Inflammatory macrophage treated with lipopolysaccharide for 4 hours (primary cell): Measurements from ENCODE around the gene FASN.
A peak's percentile ranks its signal among the peaks of the same experiment; 100 is the strongest.

Experiments used
- DNase-seq: peaks from one replicate; pipeline ENCODE4 v3.0.0-alpha.2; 2020

Gene FASN

GRCh38 chr17:82117139-82118090, 19.4 kb upstream of the FASN start:
- no peak for DNase-seq

GRCh38 chr17:82116246-82116645, 18.2 kb upstream of the FASN start:
- no peak for DNase-seq

- no peak for DNase-seq
Observed at GRCh38 chr17:82114872-82115271, 16.8 kb upstream of the FASN start.

DNA sequence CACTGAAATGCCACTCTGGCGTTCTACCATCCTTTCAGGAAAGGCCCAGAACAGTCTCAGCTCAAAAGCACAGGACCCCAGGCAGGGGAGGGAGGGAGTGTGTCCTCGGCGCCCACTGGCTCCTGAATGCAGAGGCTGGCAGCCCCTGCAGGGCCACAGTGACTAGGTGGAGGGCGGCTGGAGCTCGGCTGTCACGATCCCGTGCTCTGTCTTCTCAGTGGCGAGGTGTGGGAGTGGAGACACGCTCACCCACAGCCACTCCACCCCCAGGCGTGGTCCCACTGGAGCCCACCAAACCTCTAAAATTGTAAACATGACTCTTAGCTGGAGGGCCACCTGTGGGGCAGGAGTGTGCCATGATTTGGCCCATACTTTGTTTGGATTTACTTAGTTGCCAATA, 16.4 kb upstream of the FASN start:
- no peak for DNase-seq

DNA sequence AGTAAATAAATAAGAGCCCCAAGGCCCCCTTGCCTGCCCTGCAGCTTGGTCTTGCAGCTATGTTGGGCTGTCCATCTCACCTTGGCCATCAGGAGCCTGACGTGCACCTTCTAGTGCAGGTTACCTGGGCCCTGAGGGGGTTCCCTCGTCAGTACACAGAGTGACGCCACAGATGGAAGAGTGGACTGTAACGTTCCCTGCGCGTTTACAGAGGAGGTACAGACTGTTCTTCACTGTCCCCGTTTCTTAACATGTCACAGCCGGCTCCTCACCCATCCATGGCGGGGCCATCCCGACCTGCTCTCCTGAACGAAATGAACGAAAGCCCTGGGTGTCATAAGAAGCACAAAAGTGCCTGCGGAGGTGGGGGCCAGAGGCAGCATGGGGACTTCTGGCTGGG, 15.9 kb upstream of the FASN start:
- no peak for DNase-seq

DNA sequence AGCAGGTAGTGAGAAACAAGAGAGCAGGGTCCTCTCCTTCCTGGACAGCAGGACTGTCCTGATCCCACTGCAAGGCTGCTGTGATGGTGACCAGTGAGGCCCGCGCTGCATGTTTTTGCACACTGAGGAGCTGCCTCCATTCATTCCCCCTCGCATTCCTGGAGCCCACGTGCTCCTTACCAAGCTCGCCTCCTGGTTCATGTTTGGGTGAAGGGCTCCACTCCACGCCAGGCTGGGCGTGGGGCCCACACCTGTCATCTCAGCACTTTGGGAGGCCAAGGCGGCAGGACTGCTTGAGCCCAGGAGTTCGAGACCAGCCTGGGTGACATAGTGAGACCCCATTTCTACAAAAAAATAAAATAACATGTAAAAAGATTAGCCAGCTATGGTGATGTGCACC, 15.4 kb upstream of the FASN start:
- DNase-seq: no peak

GRCh38 chr17:82112914-82113311, 14.9 kb upstream of the FASN start:
- peak; percentile 6 for DNase-seq

DNA sequence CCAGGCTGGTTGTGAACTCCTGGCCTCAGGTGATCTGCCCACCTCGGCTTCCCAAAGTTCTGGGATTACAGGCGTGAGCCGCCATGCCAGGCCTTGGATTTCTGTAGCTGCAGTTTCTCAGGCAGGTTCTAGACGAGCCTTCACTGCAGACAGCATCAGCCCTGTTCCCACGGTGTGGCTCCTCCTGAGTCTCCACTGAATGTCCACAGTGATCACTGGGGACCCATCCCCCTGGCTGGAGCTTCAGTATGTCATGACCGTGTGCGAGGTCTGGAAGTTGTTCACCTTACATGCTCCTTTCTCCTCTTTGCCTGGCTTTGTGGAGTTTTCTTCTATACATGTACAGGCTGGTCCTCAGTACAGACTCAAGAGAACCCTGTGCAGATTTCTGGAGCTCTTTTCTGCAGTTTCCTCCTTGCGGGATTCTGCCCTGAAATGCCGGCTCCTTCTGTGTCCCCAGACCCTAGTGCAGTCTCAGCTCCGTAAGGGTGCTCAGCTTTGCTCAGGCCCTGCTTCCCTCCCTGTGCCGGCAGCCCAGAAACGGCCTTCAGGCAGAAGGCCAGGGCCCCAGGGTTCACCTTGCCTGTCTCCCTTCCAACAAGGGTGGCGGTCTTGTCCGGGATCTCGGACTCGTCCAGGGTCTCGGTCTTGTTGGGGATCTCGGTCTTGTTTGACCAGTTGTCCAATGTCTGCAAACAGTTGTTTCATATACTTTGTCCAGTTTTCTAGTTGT, 14.3 kb upstream of the FASN start:
- no peak for DNase-seq

GRCh38 chr17:82110298-82110697, 12.3 kb upstream of the FASN start:
- no peak for DNase-seq

DNA sequence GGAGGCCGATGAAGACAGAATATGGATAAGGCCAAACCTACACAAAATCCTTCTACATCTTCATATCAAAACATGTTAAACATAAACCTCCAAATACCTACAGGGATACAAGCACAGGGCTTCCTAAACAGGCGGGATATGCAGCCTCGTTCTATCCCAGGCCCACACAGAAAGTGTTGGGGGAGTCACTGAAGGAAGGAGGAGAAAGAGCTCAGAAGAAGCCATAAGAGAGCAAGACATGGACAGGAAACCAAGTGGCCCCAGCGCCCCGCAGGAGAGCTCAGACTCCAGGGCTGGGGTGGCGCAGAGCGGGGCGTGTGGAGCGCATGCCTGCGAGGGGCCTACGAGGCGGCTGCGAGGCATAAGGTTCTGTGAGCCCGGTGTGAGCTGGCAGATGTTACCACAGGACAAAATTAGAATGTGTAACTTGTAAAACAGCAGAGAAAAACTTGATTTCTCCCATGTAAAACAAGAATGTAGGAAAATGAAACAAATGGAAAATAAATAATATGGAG, 11.0 kb upstream of the FASN start:
- DNase-seq: no peak

DNA sequence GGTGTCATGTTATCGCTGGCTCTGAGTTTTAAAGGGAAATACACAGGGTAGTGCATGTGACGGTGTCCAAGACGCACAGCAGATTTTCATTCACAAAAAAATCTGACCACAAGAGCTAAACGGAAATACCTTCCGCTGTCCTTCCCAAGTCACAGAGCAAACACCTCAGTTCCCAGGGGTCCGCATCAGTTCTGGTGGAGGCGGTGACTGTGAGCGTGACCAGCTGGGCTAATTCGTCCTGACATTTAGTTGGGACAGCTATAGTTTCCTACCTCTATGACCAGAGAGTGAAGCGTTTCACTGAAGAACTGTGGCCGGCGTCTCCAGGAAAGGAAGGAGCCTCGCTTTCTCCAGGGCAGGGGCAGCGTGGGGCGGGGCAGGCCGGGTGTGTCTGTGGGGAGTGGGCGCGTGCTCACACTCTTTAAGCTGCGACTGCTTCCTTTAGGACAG, 10.5 kb upstream of the FASN start:
- no peak for DNase-seq

GRCh38 chr17:82108038-82108437, 10.0 kb upstream of the FASN start:
- no peak for DNase-seq

DNA sequence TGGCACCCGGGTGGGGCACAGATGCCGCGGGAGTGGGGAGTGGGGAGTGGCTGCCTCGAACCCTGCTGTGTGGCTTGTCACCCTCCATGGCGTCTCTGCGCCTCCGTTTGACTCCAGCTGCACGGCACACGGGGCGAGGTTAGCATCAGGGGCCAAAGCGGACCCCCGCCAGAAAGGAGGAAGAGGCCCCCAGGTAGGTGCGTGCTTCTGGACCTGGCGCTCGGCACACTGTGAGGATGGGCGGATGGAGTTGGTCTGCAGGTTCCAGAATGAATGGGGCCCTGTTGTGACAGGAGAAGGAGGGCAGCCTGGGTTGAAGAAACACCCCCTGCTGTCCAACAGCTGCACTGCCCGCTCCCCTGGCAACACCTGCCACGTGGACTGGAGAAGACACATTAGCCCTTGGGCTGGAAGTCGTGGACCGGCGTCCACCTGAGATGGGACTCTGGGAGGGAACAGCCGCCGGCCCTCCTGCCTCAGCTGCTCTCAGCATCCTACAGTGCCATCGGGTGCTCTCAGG, 9.4 kb upstream of the FASN start:
- no peak for DNase-seq

GRCh38 chr17:82106688-82107305, 8.8 kb upstream of the FASN start:
- no peak for DNase-seq

GRCh38 chr17:82105882-82106687, 8.0 kb upstream of the FASN start:
- DNase-seq: peak; percentile 51

DNA sequence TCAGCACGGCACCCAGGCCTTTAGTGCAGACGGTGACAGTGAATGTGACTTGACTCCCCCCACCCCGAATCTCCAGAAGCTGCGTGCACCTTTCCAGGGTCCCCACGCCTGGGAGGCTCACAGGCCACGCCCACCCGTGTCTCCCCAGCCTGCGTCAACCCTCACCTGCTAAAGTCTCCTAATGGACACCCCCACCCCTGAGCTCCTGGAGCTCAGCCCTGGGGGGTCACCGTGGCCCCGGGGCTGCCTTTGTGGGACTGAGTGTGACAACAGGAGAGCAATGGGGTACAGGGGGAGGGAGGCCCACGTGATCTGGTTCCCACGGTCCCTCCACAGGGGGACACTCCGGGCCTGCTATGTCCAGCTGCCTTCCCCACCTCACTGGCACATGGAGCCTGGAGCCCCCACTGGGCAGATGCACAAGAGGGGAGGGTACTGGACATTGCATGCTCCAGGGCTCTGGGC, 7.4 kb upstream of the FASN start:
- no peak for DNase-seq

DNA sequence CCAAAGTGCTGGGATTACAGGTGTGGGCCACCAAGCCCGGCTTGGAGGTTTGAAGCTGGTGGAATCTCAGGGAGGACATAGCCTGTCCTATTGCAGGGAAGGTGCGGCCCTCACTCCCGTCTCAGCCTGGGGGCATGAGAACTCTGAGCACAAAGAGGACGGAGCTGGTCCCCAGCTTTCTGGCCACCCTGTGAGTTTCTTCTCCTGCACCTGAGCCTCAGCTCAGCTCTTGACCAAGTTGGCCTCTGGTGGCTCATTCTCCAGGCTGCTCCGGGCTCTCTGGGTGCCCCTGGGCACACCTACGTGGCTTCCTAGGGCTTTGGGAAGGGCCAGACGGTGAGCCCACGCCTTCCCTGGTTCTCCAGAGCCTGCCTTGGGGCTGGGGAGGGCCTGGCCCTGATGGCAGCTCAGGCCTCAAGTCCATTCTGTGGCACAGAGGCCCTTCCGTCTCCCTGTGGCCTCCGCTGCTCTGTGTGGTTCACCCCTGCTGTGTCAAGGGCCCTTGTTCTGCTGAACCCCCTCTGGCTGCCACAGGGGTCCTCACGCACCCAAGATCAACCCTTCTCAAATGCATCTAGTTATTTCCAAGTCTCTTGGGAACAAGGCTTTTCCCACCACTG, 6.9 kb upstream of the FASN start:
- DNase-seq: no peak

DNA sequence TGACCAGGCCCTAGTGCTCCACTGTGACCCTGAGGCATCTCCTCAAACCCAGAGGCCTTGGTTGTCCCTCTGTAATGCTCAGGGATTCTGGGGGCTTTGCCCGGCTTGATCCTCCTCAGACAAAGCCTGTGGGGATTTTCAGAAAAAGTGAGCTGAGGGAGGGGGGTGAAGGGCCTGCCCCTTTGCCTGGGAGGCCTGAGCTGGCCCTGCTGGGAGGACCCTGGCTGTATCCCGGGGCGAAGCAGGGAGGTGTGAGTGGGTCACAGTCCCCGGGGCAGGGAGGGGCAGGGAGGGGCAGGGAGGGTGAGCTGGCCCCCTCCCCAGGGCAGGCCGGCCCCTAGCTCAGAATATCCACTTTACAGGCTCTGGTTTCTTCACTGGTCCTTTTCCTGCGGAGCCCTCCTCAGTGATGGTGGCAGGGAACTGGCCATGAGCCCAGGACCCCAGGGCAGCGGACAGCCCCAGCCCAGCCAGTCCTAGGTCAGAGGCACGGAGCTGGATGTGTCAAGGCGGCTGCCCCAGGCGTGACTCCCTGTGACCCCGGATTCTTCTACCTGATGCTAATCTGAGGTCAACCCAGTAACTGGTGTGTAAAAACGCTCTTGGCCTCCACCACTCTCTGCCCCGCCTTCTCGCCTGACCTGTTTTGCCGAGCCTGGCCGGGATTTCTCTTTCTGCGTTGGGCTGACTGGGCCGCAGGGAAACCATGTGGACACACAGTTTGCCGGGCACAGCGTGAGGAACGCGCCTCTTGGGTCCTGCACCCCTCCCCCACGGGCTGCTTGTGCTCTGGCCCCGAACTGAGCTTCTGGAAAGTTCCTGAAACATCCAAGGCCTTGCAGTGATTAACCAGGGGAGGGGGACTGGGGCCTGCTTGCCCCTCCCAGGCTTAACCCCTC, 5.8 kb upstream of the FASN start:
- no peak for DNase-seq

- DNase-seq: no peak
Observed at GRCh38 chr17:82101767-82102679, 4.0 kb upstream of the FASN start.
